IPS DF 19.7 (cell line): ENCODE measurements around the gene CDX2.

ENCODE experiments used
- DNase-seq: peaks from one replicate; pipeline ENCODE4 v3.0.0-alpha.2; 2013; ENCODE audit warnings: low read depth, low spot score

Gene CDX2

DNA sequence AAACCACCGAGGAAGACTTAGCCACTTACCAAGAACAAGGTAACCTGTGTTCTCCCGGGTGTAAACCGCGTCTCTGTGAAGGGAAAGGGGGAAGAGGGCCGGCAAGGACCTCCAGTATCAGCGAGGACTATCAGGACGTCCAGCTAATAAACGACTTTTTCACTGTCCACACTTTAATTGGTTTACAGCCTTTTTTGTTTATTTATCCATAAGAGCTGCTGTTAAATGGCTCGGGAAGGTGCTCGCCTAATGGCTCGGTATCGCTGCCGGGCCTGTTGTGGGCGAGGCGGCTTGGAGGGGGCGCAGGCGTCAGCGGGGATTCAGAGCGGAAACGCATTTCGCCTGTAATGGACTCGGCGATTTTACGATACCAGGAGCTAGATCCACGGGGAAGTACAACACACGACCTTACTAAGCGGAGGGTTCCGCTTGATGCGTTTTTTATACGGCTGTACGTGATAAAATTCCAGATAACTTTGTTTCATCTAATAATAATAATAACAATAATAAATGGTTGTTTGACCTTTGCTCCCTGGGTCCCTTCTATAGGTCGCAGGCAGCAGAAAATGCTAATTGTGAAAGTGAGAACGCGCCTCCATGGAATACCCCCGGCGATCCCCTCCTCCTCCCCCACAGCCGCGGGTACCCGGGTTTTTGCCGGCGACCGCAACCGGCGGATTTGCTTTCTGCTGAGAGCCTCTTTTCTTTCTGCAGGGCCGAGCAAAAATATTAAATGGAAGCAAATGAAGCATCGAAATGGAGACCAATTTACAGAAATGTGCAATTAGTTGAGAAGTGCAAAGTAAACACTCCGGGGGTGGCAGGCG is 51.8 kb downstream of the CDX2 start:
- DNase-seq: no peak

DNA sequence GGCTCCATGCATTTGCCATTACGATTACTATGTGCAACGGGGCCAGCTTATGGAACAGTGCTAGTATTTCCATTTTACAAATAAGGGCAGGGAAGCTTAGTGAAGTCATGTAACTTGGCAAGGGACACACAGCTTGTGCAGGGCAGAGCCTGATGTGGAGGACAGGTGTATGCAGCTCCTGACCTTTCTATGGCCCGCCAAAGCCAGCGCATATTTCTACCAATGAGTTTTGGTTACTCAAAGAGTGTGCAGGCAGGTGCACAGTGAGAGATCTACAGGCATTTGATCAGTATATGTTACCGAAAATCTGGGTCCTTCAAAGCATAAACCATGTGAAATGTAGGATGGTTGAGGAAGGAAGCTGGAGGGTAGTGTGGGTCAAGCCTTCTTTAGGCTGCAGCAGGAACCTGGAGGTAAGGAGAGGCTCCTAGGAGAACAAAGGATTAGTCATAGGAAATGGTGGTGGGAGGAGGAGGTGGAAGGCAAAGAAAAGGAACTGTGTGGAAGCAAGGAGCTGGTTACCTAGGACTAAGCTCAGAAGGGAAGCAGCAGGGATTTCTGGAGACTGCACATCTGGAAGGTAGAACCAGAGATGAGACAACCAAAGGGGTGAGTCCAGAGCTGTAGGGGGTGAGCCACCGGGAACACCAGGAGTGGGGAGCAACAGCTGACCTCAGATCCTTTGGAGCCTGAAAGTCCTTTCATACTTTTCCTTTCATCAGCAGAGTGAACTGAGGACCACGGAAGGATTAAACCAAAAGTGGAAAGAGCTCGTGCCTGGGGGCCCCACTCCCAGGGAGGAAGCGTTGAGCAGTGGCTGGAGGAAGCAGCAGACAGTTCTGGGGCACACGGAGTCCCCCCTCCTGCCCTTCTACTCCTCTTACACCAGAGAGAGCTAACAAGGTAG is 53.6 kb downstream of the CDX2 start:
- DNase-seq: no peak

DNA sequence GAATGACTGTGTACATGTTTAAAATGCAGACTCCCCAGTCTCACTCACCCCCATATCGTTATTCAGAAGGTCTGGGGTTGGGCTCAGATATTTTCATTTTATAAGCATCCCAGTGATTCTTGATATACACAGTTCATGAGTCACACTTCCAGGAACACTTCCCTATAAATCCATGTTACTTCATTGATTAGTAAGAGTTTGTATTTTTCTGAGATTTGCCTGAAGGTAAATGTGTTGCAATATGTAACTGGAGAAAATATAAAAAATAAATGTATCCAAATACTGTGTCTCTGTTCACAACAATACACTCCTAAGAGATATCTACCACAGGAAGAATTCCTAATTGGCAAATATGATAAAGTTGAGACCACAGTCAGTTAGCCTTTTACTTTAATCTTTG is 56.0 kb downstream of the CDX2 start:
- DNase-seq: no peak

DNA sequence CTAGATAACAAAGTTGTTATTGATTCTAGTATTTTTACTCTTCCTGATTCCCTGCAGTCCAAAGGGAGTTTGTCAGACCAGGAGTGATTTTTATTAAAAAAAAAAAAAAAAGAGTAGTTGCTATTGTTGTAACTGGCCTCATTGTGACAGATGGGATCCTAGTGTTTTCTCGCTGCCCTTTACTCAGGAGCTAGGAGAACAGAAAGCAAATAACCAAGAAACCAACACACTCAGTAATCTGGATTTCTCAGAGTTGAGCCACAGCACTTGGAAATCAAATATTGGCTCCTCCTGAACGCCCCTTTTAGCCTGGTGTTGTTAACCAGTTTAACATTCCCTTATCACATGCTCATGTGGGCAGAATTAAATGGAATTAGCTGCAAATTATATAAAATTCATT is 57.6 kb downstream of the CDX2 start:
- no peak for DNase-seq
